GM18519 (cell line): Measurements from ENCODE around the gene HPSE2.

Experiments used
- ATAC-seq: cut with Tn5 transposase; IDR thresholded peaks from one replicate; pipeline ENCODE4 v1.9.1; 2021; ENCODE audit warnings: mild to moderate bottlenecking, moderate library complexity; ENCODE audit not compliant: unreplicated experiment, low FRiP score

HPSE2 gene

GRCh38 chr10:98636921-98637329 lies 598.7 kb downstream of the HPSE2 start:
- no peak for ATAC-seq

GRCh38 chr10:98632456-98633150 lies 603.0 kb downstream of the HPSE2 start:
- no peak for ATAC-seq

- no peak for ATAC-seq
These were observed 607.4 kb downstream of the HPSE2 start for GRCh38 chr10:98628206-98628605.

DNA sequence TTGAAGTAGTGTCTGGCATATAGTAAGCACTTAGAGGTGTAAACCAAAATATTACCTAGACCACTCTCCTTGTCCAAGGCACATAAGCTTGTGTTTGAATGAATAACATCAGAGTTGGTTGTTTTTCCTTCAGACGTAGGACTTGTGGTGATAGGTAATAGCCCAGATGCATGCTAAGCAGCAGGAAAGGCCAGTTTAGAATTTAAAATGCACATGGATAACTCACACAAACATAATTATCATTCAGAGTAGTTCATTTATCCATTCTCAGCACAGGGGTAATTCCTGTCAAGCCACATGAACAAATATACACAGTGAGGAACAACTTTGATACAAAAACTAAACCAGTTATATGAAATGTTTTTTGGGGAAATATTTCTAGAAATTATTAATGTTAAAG lies 607.9 kb downstream of the HPSE2 start:
- ATAC-seq, result no peak

DNA sequence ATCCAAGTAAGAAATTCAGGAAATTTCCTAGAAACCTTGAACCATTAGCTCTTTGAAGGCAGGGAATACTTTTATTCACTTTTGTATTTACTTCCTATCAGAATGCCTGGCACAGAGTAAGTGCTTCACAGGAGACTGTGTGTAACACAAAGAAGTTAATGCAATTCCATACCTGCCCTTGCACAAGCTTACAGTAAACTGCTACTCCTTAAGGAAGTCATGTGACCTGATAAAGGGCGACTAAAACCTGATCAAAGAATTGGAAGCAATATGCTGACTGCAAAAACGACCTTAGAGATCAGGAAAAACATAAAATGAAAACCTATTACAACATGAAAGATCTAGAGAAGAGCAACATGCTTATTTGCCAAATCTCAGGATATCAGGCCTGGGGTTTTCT lies 610.7 kb downstream of the HPSE2 start:
- ATAC-seq, result no peak

DNA sequence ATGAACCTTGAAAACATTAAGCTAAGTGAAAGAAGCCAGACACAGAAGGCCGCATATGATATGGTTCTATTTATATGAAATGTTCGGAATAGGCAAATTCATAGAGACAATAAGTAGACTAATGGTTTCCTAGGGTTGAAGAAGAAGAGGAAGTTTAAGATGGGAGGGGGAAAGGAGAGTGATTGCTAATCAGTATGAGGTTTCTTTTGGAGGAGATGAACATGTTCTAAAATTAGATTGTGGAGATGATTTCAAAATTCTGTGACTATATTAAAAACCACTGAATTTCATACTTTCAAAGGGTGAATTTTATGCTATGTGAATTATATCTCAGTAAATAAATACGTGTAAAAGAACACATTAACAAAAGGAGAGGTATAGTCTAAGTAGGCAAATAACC lies 612.5 kb downstream of the HPSE2 start:
- no peak for ATAC-seq

DNA sequence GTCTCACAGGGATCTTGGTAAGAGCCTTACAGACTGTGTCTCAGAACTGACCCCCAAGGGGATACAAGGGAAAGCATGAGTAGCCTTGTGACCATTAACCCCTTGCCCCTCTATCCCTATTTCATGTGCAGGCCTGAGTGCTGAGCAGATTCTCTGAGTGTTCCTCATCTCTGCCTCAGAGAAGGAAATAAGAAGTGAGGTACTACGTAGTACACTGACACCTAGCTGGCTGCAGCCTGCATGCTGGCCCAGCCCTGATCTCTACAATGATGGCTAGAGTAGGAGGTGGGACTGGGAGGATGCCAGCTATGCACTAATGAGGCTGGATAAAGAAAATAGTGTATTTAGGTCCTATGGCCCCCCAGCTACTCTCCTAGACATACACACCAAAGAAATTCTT lies 614.0 kb downstream of the HPSE2 start:
- ATAC-seq, result no peak

GRCh38 chr10:98620503-98620902 lies 615.1 kb downstream of the HPSE2 start:
- no peak for ATAC-seq

DNA sequence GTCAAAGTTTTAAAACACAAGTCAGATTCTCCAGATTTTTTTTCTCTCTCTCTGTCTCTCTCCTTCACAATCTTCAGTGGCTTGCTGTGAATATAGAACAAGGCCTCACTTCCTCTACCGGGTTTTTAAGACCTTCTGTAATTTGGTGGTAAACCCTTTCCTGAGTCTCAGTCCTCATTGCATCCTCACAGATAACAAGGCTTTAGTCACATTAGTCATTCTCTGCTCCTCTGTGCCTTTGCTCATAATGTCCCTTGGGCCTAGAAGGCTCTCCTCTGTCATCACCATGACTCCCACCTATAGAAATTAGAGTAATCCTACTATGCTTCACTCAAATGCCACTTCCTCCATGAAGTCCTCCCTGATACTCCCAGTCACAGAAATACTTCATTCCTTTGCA lies 616.2 kb downstream of the HPSE2 start:
- ATAC-seq, result no peak

GRCh38 chr10:98617906-98618520 lies 617.6 kb downstream of the HPSE2 start:
- no peak for ATAC-seq

DNA sequence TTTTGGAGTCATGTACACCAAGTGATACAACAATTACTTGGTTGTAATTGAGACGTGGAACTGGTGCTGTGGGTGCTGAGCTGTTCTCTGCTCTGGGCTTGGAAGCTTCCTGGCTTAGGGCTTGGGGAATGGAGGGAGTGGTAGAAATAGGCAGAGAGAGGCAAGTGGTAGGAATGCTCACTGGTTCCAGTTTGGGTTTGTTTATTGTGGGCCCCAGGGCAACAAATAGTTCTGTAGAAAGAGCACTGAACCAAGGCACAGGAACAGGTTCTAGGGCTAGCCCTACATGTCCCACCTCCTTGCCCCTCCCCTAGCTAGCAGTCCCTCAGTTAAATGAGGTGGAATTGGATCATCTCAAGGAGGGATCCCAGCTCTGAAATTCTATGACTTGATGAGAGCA lies 622.2 kb downstream of the HPSE2 start:
- no peak for ATAC-seq

DNA sequence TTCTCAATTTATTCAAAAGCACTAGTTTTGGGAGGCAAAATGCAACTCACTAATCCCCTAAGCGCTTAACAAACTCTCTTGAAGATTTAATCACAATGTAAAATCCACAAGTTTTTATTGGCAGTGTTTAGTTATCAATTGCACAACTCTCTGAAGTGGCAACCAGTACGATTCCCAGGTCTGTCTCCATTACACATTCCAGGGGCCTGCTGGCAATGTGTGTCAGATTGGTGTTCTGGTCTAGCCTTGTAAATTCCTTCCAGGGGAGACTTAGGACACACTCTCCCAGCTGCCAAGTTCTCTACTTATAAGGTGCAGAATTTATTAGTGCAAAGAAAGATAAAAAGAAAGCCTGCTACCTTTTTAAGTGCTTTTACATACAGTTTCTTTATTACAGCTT lies 624.2 kb downstream of the HPSE2 start:
- ATAC-seq, result no peak

DNA sequence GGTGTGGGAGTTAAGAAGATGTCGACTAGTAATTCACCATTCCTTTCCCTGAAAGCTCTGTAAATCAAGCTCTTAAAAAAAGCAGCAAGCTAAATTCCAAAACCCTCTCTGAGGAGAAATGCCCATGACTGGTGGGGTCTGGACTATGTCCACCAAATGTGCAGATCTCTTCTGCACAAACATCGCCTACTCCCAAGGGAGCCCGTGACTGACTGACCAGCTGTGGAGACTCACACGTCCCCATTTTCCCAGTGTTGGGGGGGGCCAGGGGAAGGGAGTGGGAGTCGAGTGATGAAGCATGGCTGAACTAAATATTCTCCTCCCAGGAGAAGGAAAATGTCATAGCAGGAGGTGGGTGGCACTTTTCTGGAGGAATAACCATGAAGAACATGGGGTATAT lies 624.8 kb downstream of the HPSE2 start:
- no peak for ATAC-seq

DNA sequence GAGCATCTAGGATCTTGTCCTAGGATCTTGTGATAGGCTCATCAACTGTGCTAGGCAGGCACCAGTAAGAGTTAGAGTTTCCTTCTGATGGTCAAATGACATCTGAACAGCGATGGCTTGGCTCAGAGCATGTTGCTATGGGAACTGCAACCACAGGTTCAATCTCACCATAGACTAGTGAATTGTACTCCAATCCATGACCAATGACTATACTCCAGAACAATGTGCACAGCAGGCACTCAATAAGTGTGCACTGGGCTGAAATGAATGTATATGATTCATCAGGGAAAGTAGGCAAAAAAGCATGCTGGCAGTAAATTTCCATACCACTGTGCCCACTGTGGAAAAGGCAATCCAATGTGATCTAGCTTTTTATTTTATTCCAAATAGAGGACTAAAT lies 625.4 kb downstream of the HPSE2 start:
- no peak for ATAC-seq

DNA sequence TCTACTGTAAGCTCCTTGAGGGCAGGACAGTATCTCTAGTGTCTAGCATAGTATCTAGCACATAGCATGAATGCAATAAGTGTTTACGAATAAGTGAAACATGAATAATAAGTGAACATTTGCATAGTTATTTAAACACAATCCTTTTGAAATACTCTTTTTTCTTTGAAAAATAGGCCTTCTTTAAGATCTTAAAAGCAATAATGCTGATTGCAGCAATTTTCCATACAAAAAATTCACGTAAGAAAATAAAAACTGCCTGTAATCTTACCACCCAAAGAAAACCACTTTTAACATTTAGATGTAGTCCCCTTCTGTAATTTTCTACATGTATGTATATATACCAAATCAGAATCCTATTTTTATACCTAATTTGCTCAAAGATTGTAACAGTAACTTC lies 626.4 kb downstream of the HPSE2 start:
- no peak for ATAC-seq

DNA sequence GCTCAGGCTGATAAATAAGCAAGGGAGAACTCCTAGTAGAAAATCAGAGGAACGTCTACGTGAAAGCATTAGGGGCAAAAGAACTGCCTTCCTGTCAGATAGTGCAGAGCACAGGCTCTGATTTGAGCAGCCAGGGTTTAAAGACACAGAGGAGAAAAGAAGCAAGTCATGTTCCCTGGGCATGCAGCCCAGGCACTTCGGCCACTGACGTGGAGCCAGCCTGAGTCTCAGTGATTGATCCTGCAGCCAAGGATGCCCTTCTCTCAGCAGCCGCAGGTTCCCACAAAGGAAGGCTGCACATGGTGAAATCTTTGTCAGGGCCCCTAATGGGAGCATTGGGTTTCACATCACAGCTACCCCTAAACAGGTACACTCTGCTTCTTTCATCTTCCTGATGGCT lies 627.2 kb downstream of the HPSE2 start:
- no peak for ATAC-seq

GRCh38 chr10:98602224-98602623 lies 633.4 kb downstream of the HPSE2 start:
- no peak for ATAC-seq

- no peak for ATAC-seq
These were observed 636.5 kb downstream of the HPSE2 start for GRCh38 chr10:98599032-98599610.

DNA sequence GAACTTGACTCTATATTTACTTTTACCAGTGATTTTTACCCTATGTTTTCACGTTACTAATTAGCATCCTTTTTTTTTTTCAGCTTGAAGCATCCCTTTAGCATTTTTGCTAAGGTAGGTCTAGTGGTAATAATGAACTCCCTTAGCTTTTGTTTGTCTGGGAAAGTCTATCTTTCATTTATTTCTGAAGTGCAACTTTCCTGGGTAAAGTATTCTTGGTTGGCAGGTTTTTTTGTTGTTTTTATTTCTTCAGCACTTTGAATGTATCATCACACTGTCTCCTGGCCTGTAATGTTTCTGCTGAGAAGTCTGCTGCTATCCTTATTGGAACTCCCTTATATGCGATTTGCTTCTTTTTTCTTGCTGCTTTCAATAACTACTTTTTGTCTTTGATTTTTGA lies 639.2 kb downstream of the HPSE2 start:
- ATAC-seq, result no peak

DNA sequence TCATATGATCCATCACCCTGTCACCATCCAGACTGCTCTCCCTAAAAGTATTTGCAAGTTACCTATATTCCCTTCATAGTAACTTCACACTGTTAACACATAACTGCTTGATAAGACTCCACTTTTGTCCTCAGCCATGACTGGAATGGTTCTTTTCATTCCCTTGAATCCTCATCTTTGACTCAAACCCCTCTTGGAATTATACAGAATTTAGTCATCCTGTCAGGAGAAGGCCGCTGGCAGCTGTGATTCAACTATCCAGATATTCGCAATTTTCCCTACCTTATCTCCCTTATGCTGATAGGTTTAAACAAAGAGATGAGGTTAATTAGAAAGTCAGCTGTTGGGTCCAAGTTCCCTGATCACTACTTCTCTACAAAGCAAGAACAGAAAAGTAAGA lies 646.0 kb downstream of the HPSE2 start:
- ATAC-seq, result no peak

- ATAC-seq, result no peak
These were observed 646.6 kb downstream of the HPSE2 start for GRCh38 chr10:98589007-98589406.

DNA sequence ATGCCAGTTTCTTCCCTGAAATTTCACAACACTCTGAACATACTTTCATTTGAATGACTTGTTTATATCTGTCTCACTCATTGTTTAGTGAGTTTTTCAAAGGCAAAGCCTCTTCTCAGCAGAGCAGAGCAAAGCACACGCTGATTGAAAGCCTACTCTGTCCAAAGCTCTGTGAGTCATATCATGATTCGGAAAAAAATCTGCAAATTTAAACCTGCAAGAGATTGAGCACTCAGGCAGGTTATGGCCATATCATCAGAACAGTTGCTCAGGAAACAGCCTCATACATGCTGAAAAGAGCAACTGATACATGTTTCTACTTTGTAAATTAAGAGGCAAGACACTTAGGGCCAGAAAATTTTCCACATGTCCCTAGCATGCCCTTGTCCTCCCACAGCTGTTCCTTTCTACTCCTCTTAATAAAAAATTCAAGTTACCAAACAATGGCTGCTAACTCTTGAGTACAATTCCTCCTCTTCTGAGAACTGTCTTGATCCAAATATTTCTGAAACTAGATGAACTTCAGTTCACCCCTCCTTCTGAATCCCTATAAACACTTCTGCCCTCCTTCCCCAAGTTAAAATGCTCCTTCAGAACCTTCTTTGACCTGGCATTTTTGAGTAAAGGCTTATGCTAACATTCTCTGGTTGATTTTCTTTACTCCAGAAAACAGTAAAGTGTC lies 648.4 kb downstream of the HPSE2 start:
- ATAC-seq, result no peak
